ENCODE measurements around the gene RDX. TPM values are rescaled to one million over a fixed set of nuclear protein-coding genes. Genes with fewer than 3 reads are reported as not detected.

Gene RDX
- total RNA-seq, 1 experiment from 2014 or later: 86.6 TPM

DNA sequence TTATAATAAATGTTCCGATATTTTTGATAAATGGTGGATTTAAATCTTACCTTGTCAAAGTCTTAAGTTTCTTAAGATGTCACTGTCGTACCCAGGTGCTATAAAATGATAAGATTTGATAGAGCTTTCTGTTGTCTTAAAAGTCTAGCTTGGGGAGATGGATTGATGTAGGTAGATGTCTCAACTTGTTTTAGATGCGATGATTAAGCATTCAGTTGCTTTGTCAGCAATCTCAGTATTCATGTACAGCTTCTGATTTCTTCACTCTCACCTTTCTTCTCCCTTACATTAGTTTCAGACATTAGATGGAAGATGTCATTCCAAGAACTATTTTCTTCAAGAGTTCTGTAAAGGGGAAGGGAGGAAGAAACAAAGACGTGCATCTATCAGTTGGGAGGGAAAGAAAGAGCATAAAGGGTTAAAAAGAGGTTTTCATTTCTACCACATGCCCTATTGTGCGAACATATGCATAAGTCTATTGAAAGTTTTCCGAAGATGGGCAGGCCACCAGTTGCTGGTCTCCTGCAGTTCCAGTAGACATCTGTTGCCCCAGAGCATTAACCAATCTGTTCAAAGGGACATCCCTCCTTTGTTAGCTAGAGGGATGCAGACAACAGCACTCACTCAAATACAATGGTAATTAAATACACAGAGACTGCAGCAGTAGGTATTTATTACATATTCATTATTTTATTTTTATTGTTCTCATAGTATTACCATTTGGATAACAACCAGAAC lies 164.9 kb downstream of the RDX start:
- peaks cover 0 to 3% (median 0%) of the 10 kb centered on the region in 3 experiments; a peak in 1 of 7 replicates for H3K36me3 Mint-ChIP-seq (ENCODE audit: insufficient read depth in 1 of 3, low read depth in 3 of 3)
- no peak for DNase-seq
- no peaks in the 10 kb centered on the region for H3K27me3 ChIP-seq (ENCODE audit: insufficient read depth, low read length)
- no peak overlapping the region for H2BK120ac ChIP-seq (ENCODE audit: low read depth, low read length, poor library complexity, severe bottlenecking)
- no peak overlapping the region for H3K14ac ChIP-seq (ENCODE audit: insufficient read depth, low read length)
- H3K79me2 ChIP-seq (ENCODE audit: insufficient read depth, low read length): no peaks in the 10 kb centered on the region
- no peaks in the 10 kb centered on the region for H3K27me3 Mint-ChIP-seq (ENCODE audit: low read depth)
- TF ChIP-seq, protein P1, sequence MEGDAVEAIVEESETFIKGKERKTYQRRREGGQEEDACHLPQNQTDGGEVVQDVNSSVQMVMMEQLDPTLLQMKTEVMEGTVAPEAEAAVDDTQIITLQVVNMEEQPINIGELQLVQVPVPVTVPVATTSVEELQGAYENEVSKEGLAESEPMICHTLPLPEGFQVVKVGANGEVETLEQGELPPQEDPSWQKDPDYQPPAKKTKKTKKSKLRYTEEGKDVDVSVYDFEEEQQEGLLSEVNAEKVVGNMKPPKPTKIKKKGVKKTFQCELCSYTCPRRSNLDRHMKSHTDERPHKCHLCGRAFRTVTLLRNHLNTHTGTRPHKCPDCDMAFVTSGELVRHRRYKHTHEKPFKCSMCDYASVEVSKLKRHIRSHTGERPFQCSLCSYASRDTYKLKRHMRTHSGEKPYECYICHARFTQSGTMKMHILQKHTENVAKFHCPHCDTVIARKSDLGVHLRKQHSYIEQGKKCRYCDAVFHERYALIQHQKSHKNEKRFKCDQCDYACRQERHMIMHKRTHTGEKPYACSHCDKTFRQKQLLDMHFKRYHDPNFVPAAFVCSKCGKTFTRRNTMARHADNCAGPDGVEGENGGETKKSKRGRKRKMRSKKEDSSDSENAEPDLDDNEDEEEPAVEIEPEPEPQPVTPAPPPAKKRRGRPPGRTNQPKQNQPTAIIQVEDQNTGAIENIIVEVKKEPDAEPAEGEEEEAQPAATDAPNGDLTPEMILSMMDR (conservative IDR thresholded peaks at IDR 0.05): no peak
- no peaks in the 10 kb centered on the region for H3K79me1 ChIP-seq (ENCODE audit: insufficient read depth, low read depth, low read length, poor library complexity, severe bottlenecking)
- no peak overlapping the region for H3K23ac ChIP-seq (ENCODE audit: insufficient read length, low read depth, low read length)
- H3K27ac Mint-ChIP-seq: no peak overlapping the region
- no peak overlapping the region for H3K18ac ChIP-seq (ENCODE audit: insufficient read length, low read depth, low read length)
- no peaks in the 10 kb centered on the region for H3K9me3 Mint-ChIP-seq
- H2BK5ac ChIP-seq (ENCODE audit: insufficient read length, low read length): no peak overlapping the region
- H3K23me2 ChIP-seq (ENCODE audit: insufficient read length, low read depth, low read length, poor library complexity, severe bottlenecking): no peaks in the 10 kb centered on the region
- no peak overlapping the region for H3K4ac ChIP-seq (ENCODE audit: low read depth, low read length)
- no peak overlapping the region for H3K4me3 Mint-ChIP-seq
- no peak overlapping the region for H3K56ac ChIP-seq (ENCODE audit: insufficient read length, low read depth, low read length)
- no peak overlapping the region for H2AK5ac ChIP-seq (ENCODE audit: insufficient read length, low read length)
- H4K20me1 ChIP-seq (ENCODE audit: control insufficient read depth, insufficient read depth, insufficient read length): no peaks in the 10 kb centered on the region
- WGBS (ENCODE audit: extremely low coverage, insufficient read length, low lambda C conversion rate): no CpG with 5 or more reads among the region's 6 CpGs
- H3K4me1 Mint-ChIP-seq: peaks cover 48 to 60% of the 10 kb centered on the region in 2 experiments
- no peak overlapping the region for H3K27ac ChIP-seq (ENCODE audit: insufficient read length, low read depth, low read length)
- no peak overlapping the region for H3K4me2 ChIP-seq (ENCODE audit: insufficient read depth, insufficient read length, low read length)
- H3K4me1 ChIP-seq (ENCODE audit: insufficient read depth, low read length): peaks cover 4% of the 10 kb centered on the region; the same call in 1 of the 2 replicates
- H2BK15ac ChIP-seq (ENCODE audit: low read depth, low read length): no peak overlapping the region
- no peak overlapping the region for H3K9ac ChIP-seq (ENCODE audit: extremely low read depth, insufficient read length, low read length)
- H4K91ac ChIP-seq (ENCODE audit: insufficient read length, low read depth, low read length): no peak overlapping the region
- no peak overlapping the region for H2BK20ac ChIP-seq (ENCODE audit: low read depth, low read length, poor library complexity, severe bottlenecking)
- peak overlapping the region; percentile 53 for H3T11ph ChIP-seq (ENCODE audit: low read length)
- H4K8ac ChIP-seq (replicated peaks; ENCODE audit: insufficient read length, low read depth, low read length): no peak overlapping the region
- no peak overlapping the region for H2AFZ ChIP-seq (ENCODE audit: low read length)
- no peak overlapping the region for H4K5ac ChIP-seq (ENCODE audit: insufficient read length, low read depth, low read length)
- H3K9me3 ChIP-seq (ENCODE audit: control insufficient read depth, low read depth, low read length): no peaks in the 10 kb centered on the region
- no peak overlapping the region for H2BK12ac ChIP-seq (ENCODE audit: insufficient read length, low read depth, low read length)

Measured in H9 (cell line).